ENCODE data around the gene C3orf52. TPM values are rescaled to one million over a fixed set of nuclear protein-coding genes. Genes with fewer than 3 reads are reported as not detected.

Gene C3orf52
- total RNA-seq, 1 donor from 2014 or later, result 42.5 TPM

DNA sequence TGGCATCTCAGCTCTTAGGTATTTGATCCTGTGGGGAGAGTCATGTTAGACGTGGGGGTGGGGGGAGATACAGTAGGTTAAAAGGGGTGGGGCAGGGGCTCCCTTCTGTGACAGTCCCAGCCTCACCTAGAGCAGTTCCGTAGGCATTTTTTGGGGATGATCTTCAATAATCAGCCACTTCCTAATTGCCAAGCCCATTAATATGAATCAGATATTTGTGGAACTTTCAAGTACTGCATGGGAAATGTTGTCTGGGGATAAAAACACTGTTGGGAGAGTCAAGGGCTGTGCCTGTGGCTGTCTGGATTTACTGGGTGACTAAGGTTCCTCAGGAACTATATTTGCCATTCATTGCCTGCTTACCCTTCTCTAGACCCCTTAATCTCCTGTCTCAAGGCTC lies 9.5 kb downstream of the C3orf52 start:
- Histone ChIP-seq H3K36me3 (ENCODE audit: control insufficient read depth, insufficient read depth, low read length) (peaks cover 1% of the 10 kb centered on the region), H3K4me3 (ENCODE audit: low read depth, low read length) (no peak overlapping the region), H3K27me3 (ENCODE audit: control insufficient read depth, insufficient read depth, low read length) (no peaks in the 10 kb centered on the region)
- no peak for TF ChIP-seq CTCF (IDR thresholded peaks at IDR 0.05; ENCODE audit: insufficient read depth, low read length, poor library complexity, severe bottlenecking)
- no peak for DNase-seq (ENCODE audit: low read depth)

DNA sequence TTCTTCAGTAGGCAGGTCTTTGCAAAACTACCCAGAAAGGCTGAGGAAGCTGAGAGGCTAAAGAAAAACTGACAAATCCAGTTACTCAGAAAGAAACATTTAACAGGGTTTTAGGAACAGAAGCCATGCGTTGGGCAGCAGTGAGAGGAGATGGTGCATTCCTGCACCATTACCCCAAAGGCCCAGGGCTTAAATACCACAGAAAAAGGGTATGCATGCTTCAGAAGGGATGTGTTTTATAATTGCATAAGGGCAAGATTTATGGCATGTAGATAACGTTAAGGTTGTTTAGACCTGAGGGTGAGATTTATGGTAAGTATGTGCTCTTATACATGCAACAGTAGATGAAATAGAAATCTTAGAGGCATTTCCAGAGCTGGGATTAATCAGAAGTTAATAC lies 10.0 kb downstream of the C3orf52 start:
- Histone ChIP-seq H3K4me3 (ENCODE audit: low read depth, low read length) (no peak overlapping the region), H3K36me3 (ENCODE audit: control insufficient read depth, insufficient read depth, low read length) (peaks cover 1% of the 10 kb centered on the region), H3K27me3 (ENCODE audit: control insufficient read depth, insufficient read depth, low read length) (no peaks in the 10 kb centered on the region)
- no peak for DNase-seq (ENCODE audit: low read depth)
- no peak for TF ChIP-seq CTCF (IDR thresholded peaks at IDR 0.05; ENCODE audit: insufficient read depth, low read length, poor library complexity, severe bottlenecking)

- H3K27me3 ChIP-seq (ENCODE audit: control insufficient read depth, insufficient read depth, low read length), result no peaks in the 10 kb centered on the region
- TF ChIP-seq CTCF (IDR thresholded peaks at IDR 0.05; ENCODE audit: insufficient read depth, low read length, poor library complexity, severe bottlenecking), result no peak
- no peak overlapping the region for H3K4me3 ChIP-seq (ENCODE audit: low read depth, low read length)
- DNase-seq (ENCODE audit: low read depth), result peak; percentile 99
- H3K36me3 ChIP-seq (ENCODE audit: control insufficient read depth, insufficient read depth, low read length), result peaks cover 1% of the 10 kb centered on the region
These were observed 11.2 kb downstream of the C3orf52 start for GRCh38 chr3:112097378-112097777.

GRCh38 chr3:112101916-112102315 lies 15.7 kb downstream of the C3orf52 start:
- no peak for TF ChIP-seq CTCF (IDR thresholded peaks at IDR 0.05; ENCODE audit: insufficient read depth, low read length, poor library complexity, severe bottlenecking)
- DNase-seq (ENCODE audit: low read depth), result peak; percentile 93
- no peak overlapping the region for H3K4me3 ChIP-seq (ENCODE audit: low read depth, low read length)
- peaks cover 2% of the 10 kb centered on the region for H3K36me3 ChIP-seq (ENCODE audit: control insufficient read depth, insufficient read depth, low read length)
- H3K27me3 ChIP-seq (ENCODE audit: control insufficient read depth, insufficient read depth, low read length), result no peaks in the 10 kb centered on the region

DNA sequence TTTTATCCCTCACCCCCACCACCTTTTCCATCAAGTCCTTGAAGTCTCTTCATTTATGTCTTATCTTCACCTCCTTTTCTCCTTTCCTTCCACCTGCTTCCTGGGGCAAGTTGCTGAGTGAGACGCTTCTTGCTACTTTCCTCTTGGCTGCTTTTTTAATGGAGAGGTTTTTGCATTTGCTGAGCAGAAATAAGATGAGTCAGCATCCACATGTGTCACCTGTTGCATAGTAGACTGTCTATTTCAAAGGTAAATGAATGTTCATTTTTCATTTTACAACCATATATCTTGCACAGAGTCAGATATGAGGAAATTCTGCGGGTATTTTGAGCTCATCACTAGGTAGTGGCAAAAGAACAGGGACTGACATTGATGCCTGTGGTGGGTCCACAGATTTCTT lies 18.6 kb downstream of the C3orf52 start:
- no peak for DNase-seq (ENCODE audit: low read depth)
- H3K36me3 ChIP-seq (ENCODE audit: control insufficient read depth, insufficient read depth, low read length), result peaks cover 2% of the 10 kb centered on the region
- no peak for TF ChIP-seq CTCF (IDR thresholded peaks at IDR 0.05; ENCODE audit: insufficient read depth, low read length, poor library complexity, severe bottlenecking)

GRCh38 chr3:112109322-112109721 lies 23.1 kb downstream of the C3orf52 start:
- no peak for DNase-seq (ENCODE audit: low read depth)
- TF ChIP-seq CTCF (IDR thresholded peaks at IDR 0.05; ENCODE audit: insufficient read depth, low read length, poor library complexity, severe bottlenecking), result no peak
- H3K4me3 ChIP-seq (ENCODE audit: low read depth, low read length), result no peak overlapping the region
- H3K36me3 ChIP-seq (ENCODE audit: control insufficient read depth, insufficient read depth, low read length), result peaks cover 3% of the 10 kb centered on the region
- H3K27me3 ChIP-seq (ENCODE audit: control insufficient read depth, insufficient read depth, low read length), result no peaks in the 10 kb centered on the region

More for the DNA sequence above, 18.6 kb downstream of the C3orf52 start:
- Histone ChIP-seq H3K27me3 (ENCODE audit: control insufficient read depth, insufficient read depth, low read length) (no peaks in the 10 kb centered on the region), H3K4me3 (ENCODE audit: low read depth, low read length) (no peak overlapping the region)
